Memory B cell (primary cell): ENCODE results near the gene EPB41L1.

Experiments
- ATAC-seq: fragments of 150-1000 bp; cut with Tn5 transposase; 2 replicates; pipeline ENCODE4 v1.10.0; 2021; ENCODE audit warnings: low read depth, mild to moderate bottlenecking, moderate library complexity
- DNase-seq, 2 donors: peaks; one replicate each; pipeline ENCODE4 v3.0.0; 2022; ENCODE audit warnings: low spot score in 2 of 2
- H3K27ac Mint-ChIP-seq: one replicate; pipeline ENCODE4 v1.8.0; 2022; ENCODE audit warnings: mild to moderate bottlenecking, moderate library complexity, mixed read lengths
- H3K27me3 Mint-ChIP-seq: one replicate; pipeline ENCODE4 v1.8.0; 2022; ENCODE audit warnings: mixed read lengths
- H3K36me3 Mint-ChIP-seq: one replicate; pipeline ENCODE4 v1.8.0; 2022; ENCODE audit warnings: mild to moderate bottlenecking, mixed read lengths
- H3K4me1 Mint-ChIP-seq: one replicate; pipeline ENCODE4 v1.8.0; 2022; ENCODE audit warnings: mixed read lengths
- H3K4me3 Mint-ChIP-seq: one replicate; pipeline ENCODE4 v1.8.0; 2022; ENCODE audit warnings: mild to moderate bottlenecking, moderate library complexity, mixed read lengths
- H3K9me3 Mint-ChIP-seq: one replicate; pipeline ENCODE4 v1.8.0; 2022; ENCODE audit warnings: mixed read lengths

EPB41L1 gene

GRCh38 chr20:36267605-36268381 is 113.3 kb downstream of the EPB41L1 start:
- no peak overlapping the region for H3K27ac Mint-ChIP-seq

DNA sequence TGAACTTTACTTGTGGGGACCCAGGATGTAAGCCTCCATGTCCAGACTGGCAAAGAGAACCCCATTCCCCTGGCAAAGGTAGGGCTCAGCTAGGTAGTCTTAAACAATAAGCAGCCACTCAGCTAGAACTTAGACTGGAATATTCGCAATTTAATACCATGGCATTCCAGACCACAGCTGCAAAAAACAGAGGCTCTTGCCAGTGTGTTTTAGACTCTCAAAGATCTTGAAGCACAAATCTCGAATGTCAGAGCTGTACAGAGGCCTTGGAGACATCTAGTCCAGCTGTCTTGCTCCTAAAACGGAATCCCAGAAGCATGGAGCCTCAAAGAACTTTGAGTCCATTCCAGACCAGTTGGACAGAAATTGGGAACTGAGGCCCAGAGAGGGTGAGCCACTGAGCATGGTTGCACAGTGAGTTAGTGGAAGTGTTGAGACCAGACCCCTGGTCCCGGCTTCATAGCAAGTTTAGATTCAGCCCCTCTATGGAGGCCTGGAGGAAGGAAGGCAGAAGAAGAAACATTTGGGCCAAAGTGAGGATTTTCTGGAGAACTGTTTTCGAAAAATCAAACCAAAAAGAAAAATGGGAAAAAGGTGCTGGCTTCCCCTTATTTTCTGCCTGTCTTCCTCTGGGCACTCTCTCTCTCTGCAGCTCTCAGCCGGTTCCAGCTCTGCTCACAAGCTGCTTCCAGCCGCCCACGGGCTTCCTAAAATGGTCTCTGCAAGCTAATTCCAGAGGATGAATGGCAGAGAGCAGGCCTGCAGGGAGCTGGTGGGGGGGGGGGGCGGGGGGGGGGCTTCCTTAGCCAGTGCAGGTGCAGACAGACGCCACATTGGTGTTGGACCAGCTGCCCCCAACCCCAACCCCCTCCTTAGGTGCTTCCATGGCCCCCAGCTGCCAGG is 114.2 kb downstream of the EPB41L1 start:
- Mint-ChIP-seq H3K27me3 (peaks cover 2% of the 10 kb centered on the region), H3K4me1 (no peaks in the 10 kb centered on the region), H3K27ac (no peak overlapping the region), H3K4me3 (no peak overlapping the region), H3K36me3 (no peaks in the 10 kb centered on the region), H3K9me3 (no peaks in the 10 kb centered on the region)
- DNase-seq = no peak
- no peak for ATAC-seq

More at GRCh38 chr20:36267605-36268381, 113.3 kb downstream of the EPB41L1 start:
- Mint-ChIP-seq H3K4me3 (no peak overlapping the region), H3K36me3 (no peaks in the 10 kb centered on the region), H3K27me3 (peaks cover 2% of the 10 kb centered on the region), H3K9me3 (no peaks in the 10 kb centered on the region), H3K4me1 (no peaks in the 10 kb centered on the region)
- DNase-seq (no peak), ATAC-seq (no peak)

DNA sequence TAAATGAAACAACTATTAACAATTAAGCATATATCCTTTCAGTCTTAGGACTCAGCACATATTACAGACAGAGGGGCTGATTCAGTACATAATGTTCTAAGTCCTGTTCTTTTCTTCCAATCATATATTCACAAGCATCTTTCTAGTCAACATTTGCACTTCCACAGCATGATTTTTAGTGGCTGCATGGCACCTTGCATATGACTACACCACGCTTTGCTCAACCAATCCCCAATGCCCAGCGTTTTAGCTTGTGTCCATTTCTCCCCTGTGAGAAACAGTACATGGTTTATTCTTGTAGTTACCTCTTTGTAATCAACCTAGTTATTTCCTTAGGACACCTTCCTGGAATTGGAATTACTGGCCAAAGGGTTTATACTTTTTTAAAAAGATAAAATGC is 115.0 kb downstream of the EPB41L1 start:
- H3K9me3 Mint-ChIP-seq = no peaks in the 10 kb centered on the region
- H3K4me1 Mint-ChIP-seq = no peaks in the 10 kb centered on the region
- H3K4me3 Mint-ChIP-seq = no peak overlapping the region
- peaks cover 5% of the 10 kb centered on the region for H3K27me3 Mint-ChIP-seq
- H3K36me3 Mint-ChIP-seq = no peaks in the 10 kb centered on the region
- DNase-seq = no peak
- no peak overlapping the region for H3K27ac Mint-ChIP-seq
- no peak for ATAC-seq

DNA sequence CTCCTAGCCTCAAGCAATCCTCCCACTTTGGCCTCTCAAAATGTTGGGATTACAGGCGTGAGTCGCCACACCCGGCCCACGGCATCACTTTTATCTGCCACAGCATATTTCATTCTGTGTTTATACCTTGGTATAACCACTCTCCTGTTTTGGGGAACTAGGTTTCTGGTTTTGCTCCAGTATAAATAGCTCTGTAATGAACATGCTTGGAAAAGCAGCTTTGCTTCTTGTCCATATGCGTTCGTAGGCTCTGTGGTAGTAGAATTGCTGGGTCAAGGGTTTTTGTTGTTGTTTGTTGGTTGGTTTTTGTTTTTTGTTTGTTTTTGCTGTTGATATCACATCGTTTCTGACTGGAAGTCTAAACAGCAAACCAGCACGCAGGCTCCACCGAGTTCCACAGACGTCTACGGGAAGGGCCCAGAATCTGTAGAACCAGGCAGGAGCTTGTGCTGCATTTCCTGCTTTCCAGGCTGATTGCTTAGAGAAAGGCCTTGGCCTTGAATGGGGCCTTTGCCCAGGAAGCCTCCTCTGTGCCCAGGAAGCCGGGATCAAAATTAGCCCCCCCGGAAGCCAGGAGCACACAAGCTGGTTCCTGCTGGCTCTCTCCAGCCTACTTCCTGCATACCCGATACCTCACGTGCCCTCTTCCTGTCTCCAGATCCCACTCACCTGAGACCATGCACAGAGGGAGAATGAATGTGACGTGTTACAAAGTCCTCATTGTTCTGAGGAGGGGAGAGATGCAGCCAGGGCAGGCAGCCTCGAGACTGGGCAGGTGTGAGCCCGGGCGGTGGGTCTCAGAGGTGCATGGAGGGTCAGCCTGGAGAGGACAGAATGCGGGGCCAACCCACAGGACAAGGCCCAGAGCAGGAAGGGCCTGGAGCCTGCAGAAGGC is 116.5 kb downstream of the EPB41L1 start:
- H3K4me1 Mint-ChIP-seq = no peaks in the 10 kb centered on the region
- H3K36me3 Mint-ChIP-seq = no peaks in the 10 kb centered on the region
- no peak overlapping the region for H3K4me3 Mint-ChIP-seq
- H3K9me3 Mint-ChIP-seq = no peaks in the 10 kb centered on the region
- no peak for ATAC-seq
- no peak for DNase-seq
- H3K27ac Mint-ChIP-seq = no peak overlapping the region
- peaks cover 10% of the 10 kb centered on the region for H3K27me3 Mint-ChIP-seq

- no peak for ATAC-seq
- no peaks in the 10 kb centered on the region for H3K36me3 Mint-ChIP-seq
- no peak for DNase-seq
- no peak overlapping the region for H3K27ac Mint-ChIP-seq
- H3K4me1 Mint-ChIP-seq = no peaks in the 10 kb centered on the region
- peaks cover 10% of the 10 kb centered on the region for H3K27me3 Mint-ChIP-seq
- H3K9me3 Mint-ChIP-seq = no peaks in the 10 kb centered on the region
- no peak overlapping the region for H3K4me3 Mint-ChIP-seq
These were observed 117.4 kb downstream of the EPB41L1 start for GRCh38 chr20:36271639-36272546.

GRCh38 chr20:36272547-36273220 is 118.1 kb downstream of the EPB41L1 start:
- Mint-ChIP-seq H3K4me3 (no peak overlapping the region), H3K4me1 (no peaks in the 10 kb centered on the region), H3K27ac (no peak overlapping the region), H3K27me3 (peaks cover 10% of the 10 kb centered on the region), H3K36me3 (no peaks in the 10 kb centered on the region), H3K9me3 (no peaks in the 10 kb centered on the region)
- no peak for DNase-seq
- no peak for ATAC-seq

DNA sequence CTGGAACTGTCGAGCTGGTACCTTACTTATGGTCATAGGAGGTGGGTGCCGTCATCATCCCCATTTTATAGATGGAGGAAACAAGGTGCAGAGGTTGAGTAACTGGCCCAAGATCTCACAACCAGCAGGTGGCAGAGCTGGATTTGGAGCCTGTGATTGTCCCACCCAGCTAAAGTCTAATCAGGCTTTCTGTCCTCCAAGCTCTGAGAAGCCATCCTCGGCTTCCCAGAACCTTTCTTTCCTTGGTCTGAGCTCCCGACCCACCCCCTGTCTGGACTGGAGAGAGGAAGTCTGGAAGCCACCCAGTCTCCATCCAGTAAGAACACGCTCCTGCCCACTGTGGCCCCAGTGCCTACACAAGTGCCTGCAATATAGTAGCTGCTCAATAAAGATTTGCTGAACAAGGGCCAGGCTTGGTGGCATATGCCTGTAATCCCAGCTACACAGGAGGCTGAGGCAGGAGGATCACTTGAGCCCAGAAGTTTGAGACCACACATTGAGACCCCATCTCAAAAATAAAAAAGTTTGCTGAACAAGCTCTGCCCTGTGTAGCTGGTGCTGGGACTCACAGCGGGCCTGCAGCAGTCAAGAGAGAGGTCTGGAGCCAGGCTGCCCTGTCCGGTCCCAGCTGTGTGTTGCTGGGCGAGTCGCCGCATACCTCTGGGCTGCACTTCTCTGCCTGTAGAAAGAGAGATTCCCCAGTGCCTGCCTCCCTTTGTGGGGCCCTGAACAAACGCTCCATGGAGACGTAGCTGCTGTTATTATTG is 119.1 kb downstream of the EPB41L1 start:
- no peaks in the 10 kb centered on the region for H3K36me3 Mint-ChIP-seq
- DNase-seq = no peak
- ATAC-seq = no peak
- no peaks in the 10 kb centered on the region for H3K9me3 Mint-ChIP-seq
- no peak overlapping the region for H3K27ac Mint-ChIP-seq
- H3K4me1 Mint-ChIP-seq = no peaks in the 10 kb centered on the region
- H3K4me3 Mint-ChIP-seq = no peak overlapping the region
- peaks cover 12% of the 10 kb centered on the region for H3K27me3 Mint-ChIP-seq

DNA sequence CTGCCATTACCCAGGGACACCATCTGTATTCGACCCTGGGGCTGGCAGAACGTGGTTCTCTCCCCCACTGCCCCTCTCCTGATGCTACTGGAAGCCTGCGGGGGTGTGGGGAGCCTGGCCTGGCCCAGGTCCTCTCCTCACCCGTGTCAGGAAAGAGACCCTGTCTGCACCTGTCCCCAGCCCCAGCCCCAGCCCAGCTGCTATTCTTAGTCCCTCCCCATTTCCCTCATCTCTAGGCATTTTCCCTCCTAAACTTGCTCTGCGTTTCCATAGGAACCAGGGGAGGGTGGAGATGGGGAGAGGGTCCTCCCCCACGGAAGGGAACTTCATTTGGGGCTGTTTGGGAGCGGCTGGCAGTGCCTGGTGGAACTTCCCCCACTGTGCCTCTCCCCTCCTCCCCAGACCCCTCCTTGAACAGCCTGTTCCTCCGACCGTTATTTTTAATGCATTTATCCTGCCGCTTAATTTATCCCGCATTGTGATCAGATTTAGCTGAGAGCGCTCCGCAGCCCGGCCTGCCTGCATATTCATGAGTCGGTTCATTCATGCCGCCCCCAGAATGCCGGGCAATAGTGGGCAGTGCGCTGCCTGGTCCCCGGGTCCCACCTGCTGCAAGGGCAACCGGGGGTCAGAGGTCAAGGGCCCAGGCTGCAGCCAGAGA is 119.8 kb downstream of the EPB41L1 start:
- DNase-seq (no peak), ATAC-seq (no peak)
- no peaks in the 10 kb centered on the region for H3K9me3 Mint-ChIP-seq
- no peaks in the 10 kb centered on the region for H3K36me3 Mint-ChIP-seq
- no peak overlapping the region for H3K4me3 Mint-ChIP-seq
- H3K27ac Mint-ChIP-seq = no peak overlapping the region
- H3K27me3 Mint-ChIP-seq = peaks cover 12% of the 10 kb centered on the region
- H3K4me1 Mint-ChIP-seq = no peaks in the 10 kb centered on the region

DNA sequence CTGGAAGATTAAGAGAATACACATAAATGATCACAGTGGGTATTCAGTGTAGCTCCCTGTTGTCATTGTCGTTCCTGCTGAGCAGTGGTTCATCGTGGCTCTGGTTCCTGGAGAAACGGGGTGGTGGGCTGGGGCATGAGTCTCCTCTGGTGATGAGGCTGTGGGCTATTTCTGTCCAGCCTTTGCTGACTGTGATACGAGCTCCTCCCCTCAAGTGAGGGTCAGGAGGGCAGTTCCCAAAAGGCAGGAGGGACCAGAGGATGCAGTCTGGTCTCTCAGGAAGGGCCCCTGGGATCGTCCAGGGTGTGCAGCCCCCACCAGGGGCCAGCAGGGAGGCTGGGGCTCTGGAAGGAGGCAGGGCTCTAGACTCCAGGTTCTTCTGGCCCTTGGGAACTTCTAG is 120.5 kb downstream of the EPB41L1 start:
- peaks cover 12% of the 10 kb centered on the region for H3K27me3 Mint-ChIP-seq
- DNase-seq = no peak
- H3K4me3 Mint-ChIP-seq = no peak overlapping the region
- H3K4me1 Mint-ChIP-seq = no peaks in the 10 kb centered on the region
- H3K36me3 Mint-ChIP-seq = no peaks in the 10 kb centered on the region
- H3K9me3 Mint-ChIP-seq = no peaks in the 10 kb centered on the region
- no peak for ATAC-seq
- H3K27ac Mint-ChIP-seq = no peak overlapping the region

GRCh38 chr20:36275441-36276189 is 121.1 kb downstream of the EPB41L1 start:
- DNase-seq = no peak
- Mint-ChIP-seq H3K27ac (no peak overlapping the region), H3K36me3 (no peaks in the 10 kb centered on the region), H3K27me3 (peaks cover 15% of the 10 kb centered on the region), H3K9me3 (peaks cover 2% of the 10 kb centered on the region), H3K4me1 (no peaks in the 10 kb centered on the region), H3K4me3 (no peak overlapping the region)
- no peak for ATAC-seq

GRCh38 chr20:36277546-36277945 is 123.0 kb downstream of the EPB41L1 start:
- H3K36me3 Mint-ChIP-seq = no peaks in the 10 kb centered on the region
- H3K9me3 Mint-ChIP-seq = peaks cover 2% of the 10 kb centered on the region
- ATAC-seq (no peak), DNase-seq (no peak)
- H3K27me3 Mint-ChIP-seq = peaks cover 21% of the 10 kb centered on the region
- no peak overlapping the region for H3K4me3 Mint-ChIP-seq
- H3K4me1 Mint-ChIP-seq = no peaks in the 10 kb centered on the region
- H3K27ac Mint-ChIP-seq = no peak overlapping the region
